Skeletal muscle cell (primary cell): ENCODE measurements around the gene IGDCC3.

Source experiments
- DNase-seq: peaks from one replicate; pipeline ENCODE4 v3.0.0-alpha.2; 2010; ENCODE audit warnings: low read depth
- H3K4me3 ChIP-seq: 2 replicates; pipeline ENCODE4 v1.5.1; 2011; ENCODE audit warnings: low read depth, mild to moderate bottlenecking, control low read depth, low read length, moderate library complexity

The IGDCC3 gene

DNA sequence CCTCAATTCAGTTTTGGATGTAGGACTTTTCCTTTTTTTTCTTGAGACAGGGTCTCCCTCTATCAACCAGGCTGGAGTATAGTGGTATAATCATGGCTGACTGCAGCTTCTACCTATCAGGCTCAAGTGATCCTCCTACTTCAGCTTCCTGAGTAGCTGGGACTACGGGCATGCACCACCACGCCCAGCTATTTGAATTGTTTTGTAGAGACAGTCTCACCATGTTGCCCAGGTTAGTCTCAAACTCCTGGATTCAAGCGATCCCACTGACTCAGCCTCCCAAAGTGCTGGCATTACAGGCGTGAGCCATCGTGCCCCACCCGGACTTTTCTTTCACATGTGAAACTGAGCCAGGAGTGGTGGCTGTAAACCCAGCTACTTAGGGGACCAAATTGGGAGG, 69.8 kb downstream of the IGDCC3 start:
- no peak for DNase-seq
- H3K4me3 ChIP-seq, result no peak overlapping the region

DNA sequence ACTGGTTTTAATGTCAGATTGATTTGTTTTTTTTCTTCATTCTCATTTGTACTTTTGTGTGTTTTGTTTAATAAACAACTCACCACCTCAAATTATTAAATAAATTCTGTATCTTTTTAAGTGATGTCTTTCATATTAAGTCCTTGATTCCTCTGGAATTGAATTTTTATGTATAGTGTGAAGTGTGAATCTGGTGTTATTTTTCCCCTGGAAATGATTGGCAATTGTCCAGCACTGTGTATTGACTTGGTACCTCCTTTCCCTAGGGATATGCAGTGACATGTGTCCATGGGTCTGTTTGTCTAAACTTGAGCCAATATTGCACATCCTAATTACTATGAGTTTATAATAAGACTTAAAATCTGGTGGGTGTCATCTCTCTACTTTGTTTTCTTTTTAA, 71.3 kb downstream of the IGDCC3 start:
- no peak overlapping the region for H3K4me3 ChIP-seq
- DNase-seq, result no peak

DNA sequence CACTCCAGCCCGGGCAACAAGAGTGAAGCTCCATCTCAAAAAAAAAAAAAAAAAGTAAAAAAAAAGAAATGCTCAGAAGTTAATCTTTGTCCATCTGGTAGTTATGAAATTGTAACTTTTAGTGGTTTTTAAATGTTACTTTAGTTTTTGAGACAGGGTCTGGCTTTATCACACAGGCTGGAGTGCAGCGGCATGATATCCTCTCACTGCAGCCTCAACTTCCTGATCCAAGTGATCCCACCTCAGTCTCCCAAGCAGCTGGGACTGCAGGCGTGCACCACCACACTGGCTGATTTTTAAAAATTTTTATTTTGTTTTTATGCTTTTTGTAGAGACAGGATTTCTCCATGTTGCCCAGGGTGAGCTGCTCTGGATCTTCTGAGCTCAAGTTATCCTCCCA, 72.0 kb downstream of the IGDCC3 start:
- no peak overlapping the region for H3K4me3 ChIP-seq
- DNase-seq, result no peak

DNA sequence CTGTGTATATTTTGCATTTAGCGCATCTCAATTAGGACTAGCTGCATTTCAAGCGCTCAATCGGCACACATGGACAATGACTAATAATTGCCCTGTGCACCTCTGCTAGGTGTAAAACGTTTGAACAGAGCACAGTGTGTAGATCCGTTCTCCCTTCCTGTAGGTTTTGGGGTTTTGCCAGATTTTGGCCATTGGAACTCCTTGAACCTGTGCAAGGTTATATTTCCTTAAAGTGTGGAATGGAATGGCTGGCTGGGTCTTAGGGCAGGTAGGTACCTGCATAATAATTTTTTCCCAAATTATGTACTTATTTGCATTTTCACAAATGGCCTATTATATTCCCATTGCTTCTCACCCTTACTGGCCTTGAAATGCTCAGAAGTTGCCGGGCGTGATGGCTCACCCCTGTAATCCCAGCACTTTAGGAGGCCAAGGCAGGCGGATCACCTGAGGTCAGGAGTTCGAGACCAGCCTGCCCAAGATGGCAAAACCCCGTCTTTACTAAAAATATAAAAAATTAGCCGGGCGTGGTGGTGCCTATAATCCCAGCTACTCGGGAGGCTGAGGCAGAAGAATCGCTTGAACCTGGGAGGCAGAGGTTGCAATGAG, 72.5 kb downstream of the IGDCC3 start:
- DNase-seq, result no peak
- H3K4me3 ChIP-seq, result no peak overlapping the region

DNA sequence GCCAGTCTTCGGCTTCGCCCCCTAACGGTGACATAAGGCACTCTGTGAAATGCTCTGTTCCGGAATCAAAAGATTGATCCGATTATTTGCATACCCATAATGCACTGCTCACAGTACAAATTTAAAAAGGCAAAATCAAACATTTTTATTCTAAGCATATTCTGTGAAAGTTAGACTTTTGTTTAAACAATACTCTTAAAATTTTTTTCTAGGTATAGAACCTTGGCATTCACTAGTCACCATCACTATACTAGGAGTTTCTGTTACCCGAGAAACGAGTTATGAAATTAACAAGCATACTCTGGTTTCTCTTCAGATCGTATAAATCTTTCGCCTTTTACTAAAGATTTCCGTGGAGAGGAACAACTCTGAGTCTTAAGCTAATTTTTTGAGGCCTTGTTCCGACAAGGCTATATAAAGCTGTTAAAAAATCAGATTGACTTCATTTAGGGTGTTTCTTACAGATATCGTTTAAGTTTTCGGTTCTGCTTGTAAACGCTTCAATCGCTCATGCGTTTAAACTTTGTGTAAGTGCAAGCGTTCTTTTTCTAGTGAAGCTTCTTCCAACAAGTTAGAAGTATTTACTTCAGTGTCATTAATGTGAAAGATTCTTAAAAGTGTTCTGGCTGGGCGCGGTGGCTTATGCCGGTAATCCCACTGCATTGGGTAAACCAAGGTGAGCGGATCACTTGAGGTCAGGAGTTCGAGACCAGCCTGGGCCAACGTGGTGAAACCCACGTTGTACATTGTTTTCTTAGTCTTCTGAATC, 73.2 kb downstream of the IGDCC3 start, which contains the start of gene RNU5B-1:
TSS of gene RNU5B-1 (plus strand) at position 297 of the 769 bp plus-strand sequence.
- H3K4me3 ChIP-seq, result peak within 1 kb of the TSS; percentile 49
- peak; percentile 97 for DNase-seq

DNA sequence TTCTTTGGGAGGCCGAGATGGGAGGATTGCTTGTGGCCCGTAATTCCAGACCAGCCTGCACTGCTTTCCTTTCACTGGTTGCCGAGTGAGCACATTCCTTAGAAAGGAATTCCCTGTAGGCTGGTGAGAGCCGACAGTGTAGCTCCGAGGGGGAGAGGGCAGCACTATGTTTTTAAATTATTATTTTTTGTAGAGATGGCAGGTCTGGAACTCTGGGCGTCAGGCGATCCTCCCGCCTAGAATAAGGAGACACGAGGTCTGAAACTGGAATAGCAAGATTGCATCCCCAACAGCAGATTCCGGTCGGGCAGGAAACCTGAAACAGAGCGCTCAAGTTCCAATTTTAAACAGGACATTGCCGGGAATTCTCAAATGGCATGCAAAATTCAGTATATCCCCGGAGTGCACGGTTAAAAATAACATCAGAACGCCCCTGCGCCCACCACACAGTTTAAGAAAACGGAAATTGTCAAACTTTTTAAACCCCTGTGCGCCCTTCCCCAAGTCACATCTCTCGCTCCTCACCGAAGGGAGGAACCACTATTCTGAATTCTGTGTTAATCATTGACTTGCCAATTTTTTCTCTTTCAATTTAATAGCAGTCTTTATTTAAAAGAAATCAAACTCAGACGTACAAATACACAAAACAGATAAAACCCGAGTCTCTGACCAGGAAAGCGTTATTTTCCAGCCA, 74.0 kb downstream of the IGDCC3 start:
- DNase-seq, result no peak
- peak overlapping the region; percentile 49 for H3K4me3 ChIP-seq

DNA sequence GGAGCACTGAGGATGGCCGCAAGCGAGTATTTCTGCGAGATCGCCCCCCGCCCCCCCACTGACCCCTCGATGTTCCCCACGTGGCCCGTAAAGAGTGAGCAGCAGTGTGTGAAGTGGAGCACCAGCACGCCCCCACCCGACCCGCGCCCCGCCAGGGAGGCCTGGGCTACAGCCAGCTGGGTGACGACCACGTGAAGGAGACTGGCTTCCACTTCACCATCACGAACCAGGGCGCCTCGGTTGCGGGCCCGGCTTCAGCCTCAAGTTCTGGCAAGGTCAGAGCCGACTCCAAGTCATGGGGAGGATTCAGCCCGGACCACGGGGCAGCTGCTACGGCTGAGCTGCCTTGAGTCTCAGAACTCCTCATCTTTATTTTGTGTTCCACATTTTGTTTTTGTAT, 75.7 kb downstream of the IGDCC3 start:
- no peak overlapping the region for H3K4me3 ChIP-seq
- DNase-seq, result no peak

DNA sequence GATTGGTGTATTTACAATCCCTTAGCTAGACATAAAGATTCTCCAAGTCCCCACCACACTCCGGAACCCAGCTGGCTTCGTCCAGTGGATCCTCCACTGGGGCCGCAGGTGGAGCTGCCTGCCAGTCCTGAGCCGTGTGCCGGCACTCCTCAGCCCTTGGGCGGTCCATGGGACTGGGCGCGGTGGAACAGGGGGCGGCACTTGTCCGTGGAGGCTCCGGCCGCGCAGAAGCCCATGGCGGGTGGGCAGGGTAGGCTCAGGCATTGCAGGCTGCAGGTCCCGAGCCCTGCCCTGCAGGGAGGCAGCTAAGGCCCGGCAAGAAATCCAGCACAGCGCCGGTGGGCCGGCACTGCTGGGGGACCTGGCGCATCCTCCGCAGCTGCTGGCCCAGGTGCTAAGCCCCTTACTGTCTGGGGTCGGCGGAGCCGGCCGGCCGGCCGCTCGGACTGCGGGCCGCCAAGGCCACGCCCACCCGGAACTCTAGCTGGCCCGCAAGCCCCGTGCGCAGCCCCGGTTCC, 76.8 kb downstream of the IGDCC3 start:
- DNase-seq, result no peak
- no peak overlapping the region for H3K4me3 ChIP-seq

DNA sequence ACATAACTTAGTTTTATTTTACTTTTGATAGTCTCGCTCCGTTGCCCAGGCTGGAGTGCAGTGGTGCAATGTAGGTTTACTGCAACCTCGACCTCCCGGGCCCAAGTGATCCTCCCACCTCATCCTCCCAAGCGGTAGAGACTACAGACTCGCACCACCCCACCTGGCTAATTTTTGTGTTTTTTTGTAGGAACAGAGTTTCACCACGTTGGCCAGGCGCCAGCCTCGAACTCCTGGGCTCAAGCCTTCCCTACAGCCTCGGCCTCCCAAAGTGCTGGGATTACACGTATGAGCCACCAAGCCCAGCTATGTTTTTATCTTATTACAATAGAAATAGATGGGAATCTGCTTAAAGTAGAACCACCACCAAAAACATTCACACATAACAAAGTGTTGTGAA, 79.1 kb downstream of the IGDCC3 start:
- DNase-seq, result no peak
- H3K4me3 ChIP-seq, result no peak overlapping the region

DNA sequence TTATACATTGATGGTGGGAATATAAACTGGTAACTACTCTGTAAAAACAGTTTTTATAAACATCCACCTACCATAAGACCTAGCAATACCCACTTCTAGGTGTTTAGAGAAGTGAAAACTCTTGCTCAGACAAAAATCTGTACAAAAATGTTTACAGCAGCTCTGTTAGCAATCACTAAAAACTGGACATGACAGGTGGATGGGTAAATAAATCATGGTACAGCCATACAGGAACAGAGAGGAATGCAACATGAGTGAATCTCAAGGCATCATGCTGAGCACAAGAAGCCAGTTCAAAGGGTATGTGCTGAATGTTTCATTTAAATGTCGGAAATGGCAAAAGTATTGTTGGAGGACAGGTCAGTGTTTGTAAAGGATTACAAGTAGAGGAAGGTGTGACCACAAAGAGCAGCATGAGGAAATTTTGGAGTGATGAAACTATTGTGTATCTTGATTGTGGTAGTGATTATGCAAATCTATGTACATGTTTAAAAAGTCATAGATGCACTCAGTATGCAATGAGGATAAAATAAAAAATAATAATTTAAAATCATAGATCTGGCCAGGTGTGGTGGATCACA, 84.8 kb downstream of the IGDCC3 start:
- no peak overlapping the region for H3K4me3 ChIP-seq
- DNase-seq, result no peak

DNA sequence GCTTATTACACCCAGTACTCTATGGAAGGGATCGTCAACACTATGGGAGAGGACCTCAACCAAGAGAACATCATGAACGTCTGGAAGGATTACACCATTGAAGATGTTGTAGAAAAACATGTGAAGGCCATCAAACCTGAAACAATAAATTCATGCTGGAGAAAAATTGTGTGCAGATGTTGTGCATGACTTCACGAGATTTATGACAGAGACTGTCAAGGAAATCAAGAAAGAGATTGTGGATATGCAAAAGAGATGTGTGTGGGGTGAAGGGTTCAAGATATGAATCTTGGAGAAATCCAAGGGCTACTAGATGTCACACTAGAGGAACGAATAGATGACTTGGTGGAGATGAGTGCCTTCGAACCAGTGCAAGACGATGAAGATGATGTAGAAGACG, 87.6 kb downstream of the IGDCC3 start:
- H3K4me3 ChIP-seq, result no peak overlapping the region
- no peak for DNase-seq

DNA sequence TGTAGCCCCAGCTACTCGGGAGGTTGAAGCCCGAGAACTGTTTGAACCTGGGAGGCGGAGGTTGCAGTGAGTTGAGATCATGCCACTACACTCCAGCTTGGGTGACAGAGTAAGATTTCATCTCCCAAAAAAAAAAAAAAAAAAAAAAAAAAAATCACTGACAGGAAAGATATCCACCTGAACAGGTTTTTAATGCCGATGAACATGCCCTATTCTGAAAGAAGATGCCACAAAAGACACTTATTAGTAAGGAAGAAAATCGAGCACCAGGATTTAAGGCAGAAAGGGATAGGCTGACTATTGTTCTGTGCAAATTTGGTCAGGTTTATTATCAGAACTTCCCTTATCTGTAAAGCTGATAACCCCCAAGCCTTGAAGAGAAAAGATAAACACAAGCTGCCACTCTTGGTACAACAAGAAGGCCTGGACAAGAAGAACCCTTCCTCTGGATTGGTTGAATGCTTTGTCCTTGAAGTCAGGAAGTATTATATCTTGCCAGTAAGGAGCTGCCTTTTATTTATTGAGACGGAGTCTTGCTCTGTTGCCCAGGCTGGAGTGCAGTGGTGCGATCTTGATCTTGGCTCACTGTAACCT, 88.4 kb downstream of the IGDCC3 start:
- DNase-seq, result no peak
- H3K4me3 ChIP-seq, result no peak overlapping the region

DNA sequence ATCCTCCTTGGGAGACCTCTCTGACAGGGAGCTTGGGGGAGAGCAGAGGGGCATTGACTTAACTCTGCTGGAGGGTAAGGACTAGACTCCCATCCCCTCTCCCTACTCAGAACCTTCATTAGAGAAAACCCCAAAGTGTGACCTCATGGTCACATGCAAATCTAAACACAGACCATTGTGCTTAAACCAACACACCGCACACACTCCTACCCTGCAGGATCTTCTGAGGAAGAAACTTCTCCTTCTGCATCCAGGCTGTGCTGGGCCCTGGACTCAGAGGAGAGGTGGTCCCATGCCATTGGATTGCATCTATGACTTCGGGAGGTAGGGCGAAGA, 90.3 kb downstream of the IGDCC3 start:
- H3K4me3 ChIP-seq, result no peak overlapping the region
- DNase-seq, result no peak

DNA sequence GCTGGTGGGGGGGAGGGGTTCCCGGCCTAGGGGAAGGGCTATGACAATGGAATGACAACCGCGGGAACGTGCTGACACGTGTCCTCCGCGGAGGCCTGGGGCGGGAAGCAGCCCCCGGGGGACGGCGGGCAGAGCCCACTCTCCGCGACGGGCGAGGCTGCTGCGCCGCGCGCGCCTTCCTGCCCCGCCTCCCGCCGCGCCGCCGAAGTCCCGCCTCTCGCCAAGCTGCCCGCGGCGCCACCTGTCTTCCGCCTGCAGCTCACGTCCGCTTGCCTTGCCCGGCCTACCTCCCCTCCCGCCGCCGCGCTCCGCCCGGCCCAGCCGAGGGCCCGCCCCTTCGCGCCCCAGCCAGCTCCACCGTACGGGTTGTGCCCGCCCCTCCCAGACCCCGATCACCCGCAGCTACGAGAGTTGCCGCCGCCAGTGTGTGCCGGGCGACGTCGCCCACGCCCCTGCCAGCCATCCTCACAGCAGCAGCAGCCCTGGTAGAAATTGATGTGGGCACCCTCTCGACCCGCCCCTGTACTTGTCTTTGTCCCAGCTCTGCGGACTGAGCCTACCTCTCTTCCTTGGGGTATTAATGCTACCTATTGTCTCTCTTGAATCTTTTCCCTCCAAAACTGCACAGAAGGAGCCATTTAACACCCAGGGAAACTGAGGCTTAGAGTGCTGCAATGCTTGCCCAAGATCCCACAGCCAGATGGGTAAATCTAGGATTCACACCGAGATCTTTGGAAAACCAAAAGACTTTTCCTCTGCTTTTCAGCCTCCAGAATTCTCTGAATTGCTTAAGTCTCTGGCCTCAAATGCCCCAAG, 90.9 kb downstream of the IGDCC3 start, which contains the start of gene PARP16:
TSS of gene PARP16 (minus strand) at position 180 of the 816 bp plus-strand sequence. CDS start 457 bp downstream, outside the sequence.
- H3K4me3 ChIP-seq, result peak within 1 kb of the TSS; percentile 69
- DNase-seq, result peak; percentile 49

DNA sequence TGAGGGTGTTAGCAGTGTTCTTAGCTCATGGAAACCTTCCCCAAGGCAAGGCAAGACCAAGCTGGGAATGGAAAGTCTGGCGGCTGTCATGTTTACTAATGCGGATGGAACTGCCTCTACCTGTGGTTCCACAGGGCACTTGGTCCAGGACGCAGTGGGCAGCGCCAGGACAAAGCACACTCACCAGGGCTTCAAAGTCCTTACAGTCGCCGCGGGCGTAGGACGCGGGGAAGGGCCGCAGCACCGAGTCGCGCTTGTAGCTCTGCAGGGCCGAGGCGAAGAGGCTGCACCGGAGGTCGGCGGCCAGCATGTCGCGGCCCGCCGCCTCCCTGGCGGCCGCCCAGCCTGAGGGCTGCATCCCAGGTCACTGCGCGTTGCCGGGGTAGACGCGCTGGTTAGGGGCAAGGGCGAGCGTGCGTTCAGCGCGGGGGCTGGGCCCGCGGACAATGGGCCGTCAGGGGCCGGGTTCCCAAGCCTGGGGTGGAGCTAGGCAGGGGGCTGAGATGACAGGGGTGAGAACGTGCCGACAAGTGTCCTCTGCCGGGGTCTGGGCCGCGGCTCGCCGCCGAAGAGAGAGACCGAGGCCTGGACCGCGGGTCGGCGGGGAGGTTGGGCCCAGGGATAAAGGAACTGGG, 91.6 kb downstream of the IGDCC3 start:
- peak overlapping the region; percentile 69 for H3K4me3 ChIP-seq
- no peak for DNase-seq

DNA sequence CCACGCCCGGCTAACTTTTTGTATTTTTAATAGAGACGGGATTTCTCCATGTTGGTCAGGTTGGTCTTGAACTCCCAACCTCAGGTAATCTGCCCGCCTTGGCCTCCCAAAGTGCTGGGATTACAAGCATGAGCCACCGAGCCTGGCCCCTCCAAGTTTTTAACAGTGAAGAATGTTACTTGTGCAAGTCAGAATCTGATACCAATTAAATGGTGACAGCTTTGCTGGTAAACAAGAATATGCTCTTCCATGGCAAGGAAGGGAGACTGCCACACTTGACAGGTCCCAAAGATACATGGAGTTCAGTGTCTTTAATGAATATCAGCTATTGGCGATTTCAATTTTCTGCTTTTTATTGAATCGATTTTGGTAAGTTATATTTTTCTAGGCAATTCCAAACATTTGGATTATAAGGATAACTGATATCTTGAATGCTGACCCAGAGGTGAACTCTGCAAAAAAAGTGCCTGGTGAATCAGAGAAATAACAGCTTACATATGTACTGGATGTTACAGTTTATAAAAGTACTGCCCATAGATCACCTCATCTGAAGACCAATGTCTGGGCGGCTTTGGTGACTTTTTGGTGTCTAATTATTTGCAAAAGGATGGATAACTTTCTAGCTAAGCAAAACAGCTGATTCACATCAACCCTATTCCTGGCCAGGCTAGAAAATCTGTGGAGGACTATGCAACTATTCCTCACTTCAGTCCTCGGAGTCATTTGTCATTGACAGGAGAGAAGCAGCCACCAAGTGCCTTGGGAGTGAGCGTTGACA, 92.3 kb downstream of the IGDCC3 start:
- peak overlapping the region; percentile 69 for H3K4me3 ChIP-seq
- no peak for DNase-seq

DNA sequence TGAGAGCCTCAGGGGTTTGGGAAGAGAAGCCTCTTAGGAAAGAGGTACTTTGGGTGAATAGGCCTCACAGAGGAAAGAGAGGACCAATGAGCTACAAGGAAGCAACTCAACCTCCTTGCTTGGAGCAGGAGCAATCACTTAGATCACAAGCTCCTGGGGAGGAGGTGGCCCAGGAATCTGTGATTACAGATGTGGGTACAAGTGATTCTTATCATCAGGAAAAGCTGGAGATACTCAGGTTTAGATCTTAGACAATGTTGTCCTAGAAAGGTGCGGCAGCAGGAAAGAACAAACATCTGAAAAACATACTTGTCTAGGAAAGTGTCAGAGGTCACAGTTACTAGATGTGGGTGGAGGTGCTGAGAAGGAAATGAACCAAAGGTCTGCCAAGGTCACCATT, 99.3 kb downstream of the IGDCC3 start:
- no peak for DNase-seq

More for the DNA sequence above, 99.3 kb downstream of the IGDCC3 start:
- no peak overlapping the region for H3K4me3 ChIP-seq
